Measurements from ENCODE around the gene FMN1. TPM values are rescaled to one million over a fixed set of nuclear protein-coding genes. Genes with fewer than 3 reads are reported as not detected.
A peak's percentile ranks its signal among the peaks of the same experiment; 100 is the strongest.

The FMN1 gene
- total and polyA plus RNA-seq, 8 donors = 1.9 to 10.2 (median 3.0) TPM

DNA sequence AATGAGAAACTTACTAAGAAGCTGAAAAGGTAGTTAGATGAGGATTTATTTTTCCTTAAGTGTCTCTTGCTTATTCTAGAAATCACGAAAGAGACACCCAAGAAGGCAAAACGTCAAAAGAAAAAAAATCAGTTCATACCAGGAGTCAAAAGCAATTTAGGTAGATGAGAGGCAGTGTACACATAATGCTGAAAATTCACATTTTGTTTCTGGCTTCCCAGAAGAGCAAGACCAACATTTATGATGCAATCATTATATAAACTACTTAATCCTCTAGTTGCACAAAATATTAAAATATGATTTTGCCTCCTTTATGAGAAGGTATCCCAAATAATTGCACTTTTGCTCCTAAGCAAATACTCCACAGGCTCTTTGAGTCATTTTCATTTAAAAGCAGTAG, 228.0 kb downstream of the FMN1 start:
- no peak overlapping the region for H3K27ac ChIP-seq
- no peaks in the 10 kb centered on the region for H3K36me3 ChIP-seq
- no peak for DNase-seq
- ATAC-seq = no peak
- no peak for FAIRE-seq
- no peaks in the 10 kb centered on the region for H3K9me3 ChIP-seq
- intact Hi-C loops (cut with DNase I) = no loop called here
- TF ChIP-seq, protein P1, sequence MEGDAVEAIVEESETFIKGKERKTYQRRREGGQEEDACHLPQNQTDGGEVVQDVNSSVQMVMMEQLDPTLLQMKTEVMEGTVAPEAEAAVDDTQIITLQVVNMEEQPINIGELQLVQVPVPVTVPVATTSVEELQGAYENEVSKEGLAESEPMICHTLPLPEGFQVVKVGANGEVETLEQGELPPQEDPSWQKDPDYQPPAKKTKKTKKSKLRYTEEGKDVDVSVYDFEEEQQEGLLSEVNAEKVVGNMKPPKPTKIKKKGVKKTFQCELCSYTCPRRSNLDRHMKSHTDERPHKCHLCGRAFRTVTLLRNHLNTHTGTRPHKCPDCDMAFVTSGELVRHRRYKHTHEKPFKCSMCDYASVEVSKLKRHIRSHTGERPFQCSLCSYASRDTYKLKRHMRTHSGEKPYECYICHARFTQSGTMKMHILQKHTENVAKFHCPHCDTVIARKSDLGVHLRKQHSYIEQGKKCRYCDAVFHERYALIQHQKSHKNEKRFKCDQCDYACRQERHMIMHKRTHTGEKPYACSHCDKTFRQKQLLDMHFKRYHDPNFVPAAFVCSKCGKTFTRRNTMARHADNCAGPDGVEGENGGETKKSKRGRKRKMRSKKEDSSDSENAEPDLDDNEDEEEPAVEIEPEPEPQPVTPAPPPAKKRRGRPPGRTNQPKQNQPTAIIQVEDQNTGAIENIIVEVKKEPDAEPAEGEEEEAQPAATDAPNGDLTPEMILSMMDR (IDR thresholded peaks at IDR 0.05) = no peak
- H3K27me3 ChIP-seq = no peaks in the 10 kb centered on the region
- no peaks in the 10 kb centered on the region for H3K4me1 ChIP-seq
- WGBS, 2 donors = 79 to 80% methylated on average over 2 of the region's 2 CpGs
- no peak overlapping the region for H3K4me3 ChIP-seq

DNA sequence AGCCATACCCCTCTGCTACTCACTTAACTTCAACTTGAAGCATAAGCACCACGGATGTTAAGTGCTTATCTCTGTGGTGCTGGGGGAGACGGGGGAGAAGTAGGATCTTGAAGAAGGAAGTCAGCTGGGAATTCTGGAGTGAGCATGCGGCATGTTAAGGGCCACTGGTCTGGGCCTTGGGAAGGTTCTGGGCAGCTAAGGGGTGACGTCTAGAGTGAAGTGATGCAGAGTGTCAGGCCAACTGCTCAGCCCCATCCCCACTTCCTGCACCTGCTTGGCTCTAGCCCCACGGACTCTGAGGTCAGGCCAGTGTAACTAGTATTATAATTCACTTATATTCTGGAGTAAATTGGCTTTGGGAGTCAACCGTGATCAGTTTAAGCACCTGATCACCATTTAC, 228.6 kb downstream of the FMN1 start:
- Histone ChIP-seq H3K4me3 (no peak overlapping the region), H3K9me3 (no peaks in the 10 kb centered on the region), H3K27ac (no peak overlapping the region), H3K27me3 (no peaks in the 10 kb centered on the region), H3K4me1 (no peaks in the 10 kb centered on the region), H3K36me3 (no peaks in the 10 kb centered on the region)
- 75 to 85% methylated on average over 6 of the region's 6 CpGs for WGBS, 2 donors
- no peak for ATAC-seq
- TF ChIP-seq, protein P1 (IDR thresholded peaks at IDR 0.05) = no peak
- no peak for FAIRE-seq
- intact Hi-C loops (cut with DNase I) = no loop called here
- no peak for DNase-seq

DNA sequence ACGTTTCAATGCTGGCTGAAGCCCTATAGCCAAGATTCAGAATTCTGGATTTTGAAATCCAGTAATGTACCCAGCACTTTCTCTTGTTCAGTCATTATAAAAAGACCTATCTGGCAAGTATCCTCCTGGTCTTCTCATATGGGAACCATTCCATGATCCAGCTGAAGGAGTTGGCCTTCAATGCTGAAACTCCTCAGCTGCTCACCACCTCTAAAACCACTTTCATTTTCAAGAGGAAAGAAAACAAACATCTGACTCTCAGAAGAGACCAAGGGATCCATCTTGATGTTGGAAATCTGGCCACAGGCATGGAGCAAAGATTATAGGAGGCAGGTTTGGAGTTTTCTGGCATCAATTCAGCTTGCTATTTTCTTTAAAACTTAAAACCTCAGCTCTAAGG, 235.4 kb downstream of the FMN1 start:
- intact Hi-C loops (cut with DNase I) = no loop called here
- Histone ChIP-seq H3K36me3 (no peaks in the 10 kb centered on the region), H3K4me3 (no peak overlapping the region), H3K4me1 (no peaks in the 10 kb centered on the region), H3K9me3 (no peaks in the 10 kb centered on the region), H3K27ac (no peak overlapping the region), H3K27me3 (no peaks in the 10 kb centered on the region)
- 67 to 88% methylated on average over 1 of the region's 1 CpG for WGBS, 2 donors
- TF ChIP-seq, protein P1 (IDR thresholded peaks at IDR 0.05) = no peak
- ATAC-seq (peak in 1 of 4 donors; percentile 25), FAIRE-seq (no peak), DNase-seq (no peak)

DNA sequence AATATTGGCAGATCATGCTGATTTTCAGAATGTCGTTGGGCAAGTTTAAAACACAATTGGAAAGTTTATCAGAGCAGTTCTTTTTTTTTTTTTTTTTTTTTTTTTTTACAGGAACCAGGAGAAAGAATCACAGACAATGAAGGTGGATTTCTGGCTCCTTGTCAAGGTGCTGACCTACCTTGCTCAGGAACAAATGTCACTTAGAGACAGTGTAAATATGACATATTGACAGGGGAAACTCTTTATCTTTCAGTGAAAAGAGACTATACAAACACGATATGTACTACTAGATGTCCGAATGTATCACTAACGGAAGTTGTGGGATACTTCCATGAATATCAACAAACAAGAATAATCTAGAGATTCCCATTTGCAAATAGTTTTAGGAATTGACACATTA, 237.3 kb downstream of the FMN1 start:
- ATAC-seq = no peak
- H3K27ac ChIP-seq = no peak overlapping the region
- H3K4me1 ChIP-seq = no peaks in the 10 kb centered on the region
- intact Hi-C loops (cut with DNase I) = no loop called here
- no peaks in the 10 kb centered on the region for H3K9me3 ChIP-seq
- DNase-seq = no peak
- H3K36me3 ChIP-seq = no peaks in the 10 kb centered on the region
- TF ChIP-seq, protein P1 (IDR thresholded peaks at IDR 0.05) = no peak
- no peaks in the 10 kb centered on the region for H3K27me3 ChIP-seq
- no peak for FAIRE-seq
- WGBS, 2 donors = 27% methylated on average over 4 of the region's 4 CpGs
- no peak overlapping the region for H3K4me3 ChIP-seq

DNA sequence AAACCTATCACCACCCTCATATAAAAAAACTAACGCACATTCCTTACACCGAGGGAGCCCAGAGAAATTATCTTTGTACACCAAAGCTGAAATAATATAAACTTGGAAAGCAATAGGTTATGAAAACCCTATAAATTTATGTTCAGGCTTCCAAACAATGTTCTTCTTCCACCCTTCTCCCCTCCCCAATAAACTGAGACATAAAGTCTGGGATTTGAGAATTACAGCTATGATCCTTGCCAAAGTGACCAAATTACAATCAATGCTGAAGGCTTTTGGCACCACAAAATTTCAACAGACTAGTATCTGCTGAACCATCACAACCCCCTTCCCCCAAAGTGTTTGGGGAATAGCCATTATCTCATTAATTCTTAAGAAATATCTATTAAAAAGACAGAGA, 237.8 kb downstream of the FMN1 start:
- intact Hi-C loops (cut with DNase I) = no loop called here
- Histone ChIP-seq H3K36me3 (no peaks in the 10 kb centered on the region), H3K27ac (no peak overlapping the region), H3K4me3 (no peak overlapping the region), H3K9me3 (no peaks in the 10 kb centered on the region), H3K27me3 (no peaks in the 10 kb centered on the region), H3K4me1 (no peaks in the 10 kb centered on the region)
- no peak for ATAC-seq
- no peak for FAIRE-seq
- TF ChIP-seq, protein P1 (IDR thresholded peaks at IDR 0.05) = no peak
- 89 to 90% methylated on average over 2 of the region's 2 CpGs for WGBS, 2 donors
- no peak for DNase-seq
